Activated CD8-positive, alpha-beta T cell treated with anti-CD3 and anti-CD28 coated beads for 36 hours (primary cell): ENCODE measurements around the gene CEMP1. TPM values are rescaled to one million over a fixed set of nuclear protein-coding genes. Genes with fewer than 3 reads are reported as not detected.

Source experiments
- ATAC-seq: fragments of 200-7000 bp; cut with Tn5 transposase; one replicate; pipeline ENCODE4 v1.10.0; 2021; ENCODE audit warnings: mild to moderate bottlenecking, moderate library complexity
- CTCF ChIA-PET: fragments of 350-600 bp; sonication (Branson Sonifier 250); formaldehyde crosslinking; loops from one replicate; lab custom pipeline; 2021; ENCODE audit warnings: antibody characterized with exemption; lab: Charles Lee
- POLR2A ChIA-PET: fragments of 350-600 bp; sonication (Branson Sonifier 250); formaldehyde crosslinking; loops from one replicate; lab custom pipeline; 2021; ENCODE audit warnings: antibody characterized with exemption; lab: Charles Lee
- DNase-seq: peaks from one replicate; pipeline ENCODE4 v3.0.0-alpha.2; 2020
- H3K27ac Mint-ChIP-seq: one replicate; pipeline ENCODE4 v1.8.0; 2021; ENCODE audit warnings: mild to moderate bottlenecking, mixed read lengths
- H3K27me3 Mint-ChIP-seq: one replicate; pipeline ENCODE4 v1.8.0; 2021; ENCODE audit warnings: mixed read lengths
- H3K36me3 Mint-ChIP-seq: one replicate; pipeline ENCODE4 v1.8.0; 2021; ENCODE audit warnings: low read depth, mixed read lengths
- H3K4me1 Mint-ChIP-seq: one replicate; pipeline ENCODE4 v1.8.0; 2021; ENCODE audit warnings: low read depth, mixed read lengths
- H3K4me3 Mint-ChIP-seq: one replicate; pipeline ENCODE4 v1.8.0; 2021; ENCODE audit warnings: mild to moderate bottlenecking, moderate library complexity, mixed read lengths
- H3K9me3 Mint-ChIP-seq: one replicate; pipeline ENCODE4 v1.8.0; 2021; ENCODE audit warnings: mixed read lengths
- intact Hi-C: fragments of 100-400 bp; cut with micrococcal nuclease; formaldehyde crosslinking; loops from one replicate; pipeline ENCODE4 v1.10.0; 2022
- total RNA-seq, 2 experiments: library from RNA; stranded (reverse); gene quantifications; one replicate each; pipeline ENCODE4 v1.2.3, GENCODE V29; 2021
- TF ChIP-seq, protein P1 (sequence below): fragments of 200-600 bp; IDR thresholded peaks from one replicate; pipeline ENCODE4 v1.8.0; 2022; ENCODE audit warnings: antibody characterized with exemption, mild to moderate bottlenecking

Gene CEMP1
- total RNA-seq, 2 experiments from 2014 or later = not detected

DNA sequence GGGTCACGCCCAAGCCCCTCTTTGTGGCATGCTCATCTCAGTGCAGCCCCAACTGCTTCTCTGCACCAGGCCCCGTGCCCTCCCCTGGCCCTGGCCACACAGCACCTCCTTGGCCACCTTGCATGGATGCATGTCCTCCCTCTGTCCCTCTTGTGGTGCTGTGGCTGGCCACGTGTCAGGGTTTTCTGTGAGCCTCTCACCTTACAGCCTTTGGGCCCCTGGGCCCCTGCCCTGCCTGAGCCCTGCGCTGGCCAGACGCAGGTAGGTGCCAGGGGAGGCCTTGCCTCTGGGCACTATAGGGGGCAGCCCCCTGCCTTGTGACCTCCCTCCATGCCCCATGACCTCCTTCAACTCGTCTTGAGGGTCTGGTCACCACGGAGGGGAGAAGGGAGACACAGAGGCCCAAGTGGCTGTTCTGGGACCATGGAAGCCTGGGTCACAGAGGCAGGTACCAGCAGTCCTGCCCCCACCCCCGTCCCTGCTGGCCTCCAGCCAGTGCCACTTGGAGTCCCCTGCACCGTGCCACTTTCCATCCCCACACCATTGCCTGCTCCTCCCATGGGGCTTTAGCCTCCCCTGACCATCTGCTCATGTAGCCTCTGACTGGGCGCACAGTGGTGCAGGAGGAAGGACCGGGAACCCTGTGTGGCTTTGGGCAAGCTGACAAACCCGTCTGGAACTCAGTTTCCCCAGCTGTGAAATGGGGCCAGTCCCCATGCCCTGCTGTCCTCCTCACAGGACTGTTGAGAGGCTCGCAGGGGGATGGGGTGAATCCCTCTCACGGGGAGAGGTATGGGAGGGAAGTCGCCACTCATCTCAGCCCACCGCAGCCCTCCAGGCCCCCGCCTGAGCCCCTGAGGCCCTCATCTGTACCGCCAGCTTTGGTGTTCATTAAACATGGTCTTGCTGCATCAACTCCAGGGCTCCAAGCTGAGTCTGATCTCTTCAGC, 29.0 kb downstream of the CEMP1 start:
- POLR2A ChIA-PET = interaction anchor here (1.0 kb wide), 1 partner anchor 11 kb away, joined by 4 read pairs; the partner anchor contains the start of gene ATP6V0C
- no peak overlapping the region for H3K27ac Mint-ChIP-seq
- H3K27me3 Mint-ChIP-seq = no peaks in the 10 kb centered on the region
- CTCF ChIA-PET = interaction anchor here (0.7 to 2.0 kb wide), 19 partner anchors 11 to 308 kb away, joined by 3 to 10 read pairs (median 4); partner anchors contain the start of genes ABCA3, AMDHD2, ATP6V0C and CCNF
- H3K36me3 Mint-ChIP-seq = peaks cover 3% of the 10 kb centered on the region
- H3K9me3 Mint-ChIP-seq = no peaks in the 10 kb centered on the region
- no peak overlapping the region for H3K4me3 Mint-ChIP-seq
- no peak for ATAC-seq
- TF ChIP-seq, protein P1, sequence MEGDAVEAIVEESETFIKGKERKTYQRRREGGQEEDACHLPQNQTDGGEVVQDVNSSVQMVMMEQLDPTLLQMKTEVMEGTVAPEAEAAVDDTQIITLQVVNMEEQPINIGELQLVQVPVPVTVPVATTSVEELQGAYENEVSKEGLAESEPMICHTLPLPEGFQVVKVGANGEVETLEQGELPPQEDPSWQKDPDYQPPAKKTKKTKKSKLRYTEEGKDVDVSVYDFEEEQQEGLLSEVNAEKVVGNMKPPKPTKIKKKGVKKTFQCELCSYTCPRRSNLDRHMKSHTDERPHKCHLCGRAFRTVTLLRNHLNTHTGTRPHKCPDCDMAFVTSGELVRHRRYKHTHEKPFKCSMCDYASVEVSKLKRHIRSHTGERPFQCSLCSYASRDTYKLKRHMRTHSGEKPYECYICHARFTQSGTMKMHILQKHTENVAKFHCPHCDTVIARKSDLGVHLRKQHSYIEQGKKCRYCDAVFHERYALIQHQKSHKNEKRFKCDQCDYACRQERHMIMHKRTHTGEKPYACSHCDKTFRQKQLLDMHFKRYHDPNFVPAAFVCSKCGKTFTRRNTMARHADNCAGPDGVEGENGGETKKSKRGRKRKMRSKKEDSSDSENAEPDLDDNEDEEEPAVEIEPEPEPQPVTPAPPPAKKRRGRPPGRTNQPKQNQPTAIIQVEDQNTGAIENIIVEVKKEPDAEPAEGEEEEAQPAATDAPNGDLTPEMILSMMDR = no peak
- intact Hi-C loops = loop anchor here (10.0 kb wide), 1 partner anchor 67 kb away; no protein-coding TSS in a partner anchor
- no peak for DNase-seq
- H3K4me1 Mint-ChIP-seq = no peaks in the 10 kb centered on the region

DNA sequence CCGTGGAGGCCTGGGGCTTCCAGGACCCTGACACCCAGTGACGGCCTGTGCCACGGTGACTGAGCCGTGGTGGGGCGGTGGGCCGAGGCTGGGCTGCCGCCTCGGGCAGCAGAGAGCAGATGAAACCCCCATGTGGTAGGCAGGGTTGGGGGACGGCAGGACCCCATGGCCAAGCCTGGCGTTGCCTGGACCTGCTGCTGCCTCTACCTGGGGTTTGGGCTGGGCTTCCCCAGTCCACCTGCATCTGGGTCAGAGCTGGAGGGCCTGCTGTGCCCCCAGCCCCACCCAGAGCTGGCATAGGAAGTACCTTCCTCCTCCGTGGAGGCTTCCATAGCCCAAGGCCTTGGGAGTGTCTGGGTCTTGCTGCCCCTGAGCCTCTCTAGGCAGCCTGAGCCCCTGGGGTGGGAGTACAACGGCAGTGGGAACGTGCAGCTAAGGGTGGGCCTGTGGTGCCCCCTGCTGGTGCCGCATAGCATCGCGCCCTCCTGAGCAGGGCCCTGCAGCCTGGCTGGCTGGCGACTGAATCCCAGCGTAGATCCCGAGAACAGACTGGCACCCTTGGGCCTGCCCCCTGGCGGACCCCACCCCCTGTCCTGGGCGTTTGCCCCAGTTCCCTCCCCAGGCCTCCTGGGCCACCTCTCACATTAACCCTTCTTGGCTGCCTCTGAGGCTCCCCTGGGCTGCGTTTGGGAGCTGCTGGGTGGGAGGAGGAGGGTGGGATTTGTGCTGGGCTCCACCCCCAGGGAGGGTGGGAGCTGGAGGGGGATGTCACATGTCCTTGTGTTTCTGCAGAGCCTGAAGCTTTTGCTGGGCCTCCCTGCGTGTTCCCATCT, 30.1 kb downstream of the CEMP1 start:
- Mint-ChIP-seq H3K9me3 (no peaks in the 10 kb centered on the region), H3K36me3 (peaks cover 5% of the 10 kb centered on the region), H3K4me1 (no peaks in the 10 kb centered on the region), H3K27ac (no peak overlapping the region), H3K4me3 (no peak overlapping the region), H3K27me3 (no peaks in the 10 kb centered on the region)
- peak; percentile 87 for DNase-seq
- ChIA-PET CTCF (interaction anchor here (0.6 to 2.0 kb wide), 25 partner anchors 10 to 307 kb away, joined by 3 to 10 read pairs (median 4); partner anchors contain the start of genes ABCA3, AMDHD2, ATP6V0C and CCNF), POLR2A (interaction anchor here (1.0 kb wide), 1 partner anchor 12 kb away, joined by 4 read pairs; the partner anchor contains the start of gene ATP6V0C)
- intact Hi-C loops = loop anchor here (10.0 kb wide), 1 partner anchor 66 kb away; no protein-coding TSS in a partner anchor
- peak; percentile 99 for ATAC-seq
- TF ChIP-seq, protein P1 = peak; percentile 89

DNA sequence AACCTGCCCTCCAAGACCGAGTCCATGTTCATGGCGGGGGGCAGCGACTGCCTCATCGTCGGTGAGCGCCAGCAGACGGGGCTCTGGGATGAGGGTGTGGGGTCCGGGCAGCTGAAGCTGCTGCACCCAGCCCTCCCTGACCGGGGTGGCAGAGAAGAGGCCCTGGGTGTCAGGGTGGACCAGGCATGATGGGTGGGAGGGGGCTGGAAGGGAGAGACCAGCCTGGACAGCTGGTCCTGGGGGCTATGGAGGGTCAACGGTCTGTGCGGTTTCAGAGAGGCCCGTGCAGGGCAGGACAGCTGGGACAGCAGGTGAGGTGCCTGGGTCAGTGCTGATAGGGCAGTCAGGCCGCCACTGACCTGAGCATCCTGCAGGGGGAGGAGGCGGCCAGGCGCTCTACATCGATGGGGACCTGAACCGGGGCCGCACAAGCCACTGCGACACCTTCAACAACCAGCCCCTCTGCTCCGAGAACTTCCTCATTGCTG, 30.7 kb downstream of the CEMP1 start:
- Mint-ChIP-seq H3K4me1 (no peaks in the 10 kb centered on the region), H3K27me3 (no peaks in the 10 kb centered on the region), H3K27ac (no peak overlapping the region), H3K4me3 (no peak overlapping the region), H3K36me3 (peaks cover 5% of the 10 kb centered on the region), H3K9me3 (no peaks in the 10 kb centered on the region)
- ATAC-seq = no peak
- POLR2A ChIA-PET = no interaction called here
- CTCF ChIA-PET = interaction anchor here (0.6 to 2.0 kb wide), 17 partner anchors 9 to 306 kb away, joined by 3 to 10 read pairs (median 4); partner anchors contain the start of genes AMDHD2, CCNF and TEDC2
- DNase-seq = no peak
- intact Hi-C loops = loop anchor here (10.0 kb wide), 1 partner anchor 66 kb away; no protein-coding TSS in a partner anchor
- TF ChIP-seq, protein P1 = no peak

DNA sequence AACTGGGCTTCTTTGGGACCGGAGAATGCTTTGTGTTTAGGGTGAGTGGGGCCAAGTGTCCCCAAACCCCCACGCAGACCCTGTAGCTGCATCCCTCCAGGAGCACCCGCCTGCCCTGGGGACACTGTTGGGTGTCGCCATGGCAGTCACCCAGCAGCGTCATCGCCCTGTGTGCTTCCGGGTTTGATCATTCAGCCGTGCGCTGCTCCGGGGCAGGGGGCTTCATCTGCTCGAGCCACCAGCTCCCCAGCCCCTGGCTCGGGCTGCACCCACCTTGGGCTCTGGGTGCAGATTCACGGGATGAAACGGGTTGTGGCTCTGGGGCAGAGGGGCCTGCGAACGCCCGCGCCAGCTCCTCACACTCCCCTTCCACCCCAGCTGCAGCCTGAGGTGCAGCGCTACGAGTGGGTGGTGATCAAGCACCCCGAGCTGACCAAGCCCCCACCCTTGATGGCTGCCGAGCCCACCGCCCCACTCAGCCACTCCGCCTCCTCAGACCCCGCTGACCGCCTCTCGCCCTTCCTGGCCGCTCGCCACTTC, 31.2 kb downstream of the CEMP1 start:
- H3K9me3 Mint-ChIP-seq = no peaks in the 10 kb centered on the region
- no peak for DNase-seq
- no peak overlapping the region for H3K4me3 Mint-ChIP-seq
- peaks cover 5% of the 10 kb centered on the region for H3K36me3 Mint-ChIP-seq
- H3K4me1 Mint-ChIP-seq = no peaks in the 10 kb centered on the region
- no peak for ATAC-seq
- intact Hi-C loops = loop anchor here (10.0 kb wide), 1 partner anchor 65 kb away; no protein-coding TSS in a partner anchor
- ChIA-PET POLR2A (no interaction called here), CTCF (interaction anchor here (1.1 to 2.0 kb wide), 4 partner anchors 14 to 81 kb away, joined by 3 to 10 read pairs (median 6); no protein-coding TSS in a partner anchor)
- H3K27ac Mint-ChIP-seq = no peak overlapping the region
- no peaks in the 10 kb centered on the region for H3K27me3 Mint-ChIP-seq
- TF ChIP-seq, protein P1 = no peak
